ENCODE data around the gene EFEMP1.

DNA sequence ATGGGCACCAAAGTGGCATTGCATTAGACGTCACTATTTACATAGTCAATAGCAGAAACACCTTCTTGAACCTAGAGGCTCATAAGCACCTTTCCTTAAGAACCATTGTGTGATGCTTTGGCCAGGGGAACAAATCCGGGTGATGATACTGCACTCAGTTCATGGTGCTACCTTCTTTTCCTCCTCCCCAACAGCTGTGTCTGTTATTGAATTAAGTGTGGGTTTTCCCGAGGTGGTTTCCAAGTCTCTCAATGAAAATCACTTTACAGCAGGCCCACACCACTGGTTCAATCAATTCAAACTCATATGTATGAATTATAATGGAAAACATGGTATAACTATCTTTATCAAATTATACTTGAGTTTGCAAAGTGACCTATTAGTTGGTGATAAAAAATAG is 9.3 kb upstream of the EFEMP1 start:
- TF ChIP-seq, protein P1, sequence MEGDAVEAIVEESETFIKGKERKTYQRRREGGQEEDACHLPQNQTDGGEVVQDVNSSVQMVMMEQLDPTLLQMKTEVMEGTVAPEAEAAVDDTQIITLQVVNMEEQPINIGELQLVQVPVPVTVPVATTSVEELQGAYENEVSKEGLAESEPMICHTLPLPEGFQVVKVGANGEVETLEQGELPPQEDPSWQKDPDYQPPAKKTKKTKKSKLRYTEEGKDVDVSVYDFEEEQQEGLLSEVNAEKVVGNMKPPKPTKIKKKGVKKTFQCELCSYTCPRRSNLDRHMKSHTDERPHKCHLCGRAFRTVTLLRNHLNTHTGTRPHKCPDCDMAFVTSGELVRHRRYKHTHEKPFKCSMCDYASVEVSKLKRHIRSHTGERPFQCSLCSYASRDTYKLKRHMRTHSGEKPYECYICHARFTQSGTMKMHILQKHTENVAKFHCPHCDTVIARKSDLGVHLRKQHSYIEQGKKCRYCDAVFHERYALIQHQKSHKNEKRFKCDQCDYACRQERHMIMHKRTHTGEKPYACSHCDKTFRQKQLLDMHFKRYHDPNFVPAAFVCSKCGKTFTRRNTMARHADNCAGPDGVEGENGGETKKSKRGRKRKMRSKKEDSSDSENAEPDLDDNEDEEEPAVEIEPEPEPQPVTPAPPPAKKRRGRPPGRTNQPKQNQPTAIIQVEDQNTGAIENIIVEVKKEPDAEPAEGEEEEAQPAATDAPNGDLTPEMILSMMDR (IDR thresholded peaks at IDR 0.05; ENCODE audit: borderline replicate concordance, extremely low read depth, low read length, poor library complexity, severe bottlenecking), result no peak
- TF ChIP-seq EZH2 (IDR thresholded peaks at IDR 0.05; ENCODE audit: borderline replicate concordance, low read depth, low read length, severe bottlenecking), result no peak

All from DND-41 (cell line).